Fibroblast of skin of right biceps (primary cell): ENCODE results near the gene TRIM22.

Experiments used
- DNase-seq: peaks from one replicate; pipeline ENCODE4 v3.0.0-alpha.2; 2013

Gene TRIM22

DNA sequence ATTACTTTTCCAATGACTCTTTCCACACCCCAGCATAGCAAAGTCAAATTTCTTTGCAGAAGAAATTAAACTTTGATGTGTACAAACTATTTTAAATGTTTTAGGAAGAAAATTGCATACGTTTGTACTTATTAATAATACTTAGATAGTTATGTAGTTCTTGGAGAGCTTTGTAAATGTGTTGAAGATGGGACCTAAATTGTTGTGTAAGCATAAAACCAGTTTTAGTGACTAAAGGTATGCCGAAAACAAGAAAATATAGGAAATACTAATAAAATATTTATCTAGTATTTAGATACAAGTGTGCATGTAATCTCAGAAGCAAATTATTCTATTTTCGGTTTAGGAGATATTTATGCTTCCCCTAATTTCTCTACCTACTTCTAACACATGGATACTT is 60.2 kb downstream of the TRIM22 start:
- DNase-seq = no peak

DNA sequence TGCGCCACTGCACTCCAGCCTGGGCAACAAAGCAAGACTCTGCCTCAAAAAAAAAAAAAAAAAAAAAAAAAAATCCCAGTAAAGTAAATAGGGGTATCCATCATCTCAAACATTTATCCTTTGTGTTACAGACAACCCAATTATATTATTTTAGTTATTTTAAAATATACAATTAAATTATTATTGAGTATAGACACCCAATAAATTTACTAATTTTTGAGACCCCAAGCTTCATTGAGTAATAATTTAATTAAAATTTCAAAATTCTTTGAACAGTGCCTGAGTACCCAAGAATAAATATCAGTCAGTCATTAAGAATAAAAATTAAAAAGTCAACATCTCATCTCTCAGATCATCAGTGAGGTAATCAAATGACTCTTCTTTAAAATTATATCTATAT is 64.4 kb downstream of the TRIM22 start, which contains the start of gene OR52N4:
Gene OR52N4 (plus strand): TSS at position 301 of the 400 bp plus-strand sequence. CDS start 498 bp downstream, outside the sequence.
- DNase-seq = no peak
